HepG2 (cell line): ENCODE measurements around the gene SEC61B. TPM values are rescaled to one million over a fixed set of nuclear protein-coding genes. Genes with fewer than 3 reads are reported as not detected.

Experiments
- ATAC-seq: fragments of 200-7000 bp; cut with Tn5 transposase; 3 replicates; pipeline ENCODE4 v1.9.1; 2020; ENCODE audit warnings: mild to moderate bottlenecking, moderate library complexity
- BruUV-seq: library from RNA; stranded (reverse); fragments of 400-500 nt; replicated peaks from 2 replicates; lab custom pipeline; 2021; lab: Mats Ljungman, UMichigan
- CTCF ChIA-PET: fragments of 300-600 bp; formaldehyde crosslinking; extraction: SDS; loops from one replicate; lab custom pipeline; 2021; ENCODE audit warnings: low total read pairs, inconsistent platforms, low intra/inter-chr PET ratio; lab: Yijun Ruan, JAX
- POLR2A ChIA-PET: fragments of 350-600 bp; sonication (Branson Sonifier 250); formaldehyde crosslinking; loops from one replicate; lab custom pipeline; 2020; ENCODE audit warnings: antibody characterized with exemption, inconsistent platforms; lab: Yijun Ruan, JAX
- DNase-seq: peaks from one replicate; pipeline ENCODE4 v3.0.0-alpha.2; 2015; ENCODE audit warnings: low spot score
- FAIRE-seq: peaks from 3 replicates; lab custom pipeline; 2011; peaks lifted over from hg19 to GRCh38; lab: Jason Lieb, UNC
- H2AFZ ChIP-seq: one replicate; pipeline ENCODE4 v1.6.1; 2011; ENCODE audit warnings: low read length, inconsistent platforms
- H3K27ac ChIP-seq: fragments of 300-600 bp; 3 replicates; pipeline ENCODE4 v1.8.0; 2011; ENCODE audit warnings: mixed run types, mild to moderate bottlenecking, mixed read lengths, low read length, inconsistent platforms; ENCODE audit not compliant: insufficient read depth; ENCODE audit errors: extremely low read length
- H3K27me3 ChIP-seq, 2 experiments: fragments of 200-600 bp in 1 of 2; 2 replicates in 1 of 2; 3 replicates in 1 of 2; pipeline versions ENCODE4 v1.6.0 to v1.8.0; 2011; ENCODE audit warnings: low read length in 2 of 2, mild to moderate bottlenecking in 2 of 2, moderate library complexity in 2 of 2, inconsistent platforms in 1 of 2; ENCODE audit not compliant: insufficient read depth in 2 of 2, control insufficient read depth in 1 of 2
- H3K36me3 ChIP-seq, 2 experiments: fragments of 200-600 bp in 1 of 2; replicated peaks in 1 of 2; 2 replicates in 1 of 2; 3 replicates in 1 of 2; pipeline versions ENCODE4 v1.5.1 to v1.8.0; 2011; ENCODE audit warnings: low read length in 2 of 2, inconsistent platforms in 1 of 2; ENCODE audit not compliant: insufficient read depth in 2 of 2, control insufficient read depth in 1 of 2
- H3K4me1 ChIP-seq: 2 replicates; pipeline ENCODE4 v1.5.1; 2012; ENCODE audit warnings: low read length, inconsistent platforms; ENCODE audit not compliant: insufficient read depth
- H3K4me2 ChIP-seq: 2 replicates; pipeline ENCODE4 v1.6.0; 2011; ENCODE audit warnings: low read depth, low read length, inconsistent platforms
- H3K4me3 ChIP-seq, 3 experiments: fragments of 200-600 bp in 1 of 3; sonication (generic), shearing (Covaris generic) in 1 of 3; replicated peaks in 1 of 3; 2 replicates each; pipeline ENCODE4 v1.5.1; 2011 to 2016; ENCODE audit warnings: low read length in 3 of 3, inconsistent platforms in 2 of 3, low read depth in 2 of 3, mild to moderate bottlenecking in 2 of 3, control low read depth in 1 of 3, mixed read lengths in 1 of 3; ENCODE audit not compliant: insufficient read depth in 1 of 3
- H3K79me2 ChIP-seq: one replicate; pipeline ENCODE4 v1.6.1; 2011; ENCODE audit warnings: low read length, inconsistent platforms; ENCODE audit not compliant: insufficient read depth
- H3K9ac ChIP-seq: 2 replicates; pipeline ENCODE4 v1.6.0; 2011; ENCODE audit warnings: mild to moderate bottlenecking, low read depth, low read length, inconsistent platforms; ENCODE audit not compliant: insufficient read depth
- H3K9me3 ChIP-seq: 2 replicates; pipeline ENCODE4 v1.5.1; 2012; ENCODE audit warnings: mild to moderate bottlenecking, low read length
- H4K20me1 ChIP-seq: 2 replicates; pipeline ENCODE4 v1.6.0; 2011; ENCODE audit warnings: inconsistent platforms, mild to moderate bottlenecking, low read length, moderate library complexity; ENCODE audit not compliant: insufficient read depth
- ARHGAP35 ChIP-seq: sonication (generic); formaldehyde crosslinking; IDR thresholded peaks from 2 replicates; pipeline ENCODE4 v1.9.0; 2022; ENCODE audit warnings: mild to moderate bottlenecking, inconsistent platforms, moderate library complexity, missing genetic modification reagents, borderline replicate concordance
- ATF1 ChIP-seq: IDR thresholded peaks from 2 replicates; pipeline ENCODE4 v1.6.1; 2016; ENCODE audit warnings: mild to moderate bottlenecking, control low read depth
- DNMT3B ChIP-seq: conservative IDR thresholded peaks from 2 replicates; pipeline ENCODE4 v1.6.1; 2016; ENCODE audit warnings: missing biosample characterization, control low read depth
- FOSL1 ChIP-seq: sonication (generic); formaldehyde crosslinking; IDR thresholded peaks from 2 replicates; pipeline ENCODE4 v1.9.0; 2021; ENCODE audit warnings: missing genetic modification reagents, borderline replicate concordance
- GABPB1 ChIP-seq: IDR thresholded peaks from 2 replicates; pipeline ENCODE4 v1.6.1; 2016; ENCODE audit warnings: mild to moderate bottlenecking, missing genetic modification reagents, moderate library complexity, missing compliant biosample characterization
- HNRNPLL ChIP-seq: fragments of 200-400 bp; formaldehyde crosslinking; IDR thresholded peaks from 2 replicates; pipeline ENCODE4 v1.6.1; 2017; ENCODE audit warnings: mild to moderate bottlenecking, low read depth, low read length; ENCODE audit not compliant: poor library complexity, severe bottlenecking
- MATR3 ChIP-seq: sonication (generic); formaldehyde crosslinking; IDR thresholded peaks from 2 replicates; pipeline ENCODE4 v1.4.0; 2020; ENCODE audit warnings: missing genetic modification reagents
- NBN ChIP-seq: fragments of 450-650 bp; conservative IDR thresholded peaks from 2 replicates; pipeline ENCODE4 v1.6.1; 2017
- NCOR1 ChIP-seq: fragments of 200-600 bp; sonication (generic); IDR thresholded peaks from 2 replicates; pipeline ENCODE4 v1.7.0; 2017; ENCODE audit warnings: antibody characterized with exemption, low read length, borderline replicate concordance
- NFATC3 ChIP-seq: sonication (generic); formaldehyde crosslinking; IDR thresholded peaks from 2 replicates; pipeline ENCODE4 v1.5.1; 2020; ENCODE audit warnings: mild to moderate bottlenecking, missing genetic modification reagents
- SKI ChIP-seq: fragments of 450-650 bp; IDR thresholded peaks from one replicate; pipeline ENCODE4 v1.6.1; 2018; ENCODE audit warnings: mild to moderate bottlenecking; ENCODE audit not compliant: partially characterized antibody
- STAT5B ChIP-seq: sonication (generic); formaldehyde crosslinking; IDR thresholded peaks from 2 replicates; pipeline ENCODE4 v1.4.0; 2020; ENCODE audit warnings: missing genetic modification reagents
- ZBTB42 ChIP-seq: sonication (generic); formaldehyde crosslinking; IDR thresholded peaks from 2 replicates; pipeline ENCODE4 v1.5.0; 2020; ENCODE audit warnings: mild to moderate bottlenecking, missing genetic modification reagents
- ZFP90 ChIP-seq: sonication (generic); formaldehyde crosslinking; IDR thresholded peaks from 2 replicates; pipeline ENCODE4 v1.8.0; 2022; ENCODE audit warnings: missing genetic modification reagents, mild to moderate bottlenecking, inconsistent platforms, borderline replicate concordance
- ZIK1 ChIP-seq: sonication (generic); formaldehyde crosslinking; IDR thresholded peaks from 2 replicates; pipeline ENCODE4 v1.5.0; 2020; ENCODE audit warnings: mild to moderate bottlenecking, low read depth, missing genetic modification reagents, borderline replicate concordance
- ZNF263 ChIP-seq: sonication (generic); formaldehyde crosslinking; IDR thresholded peaks from 2 replicates; pipeline ENCODE4 v1.4.0; 2020; ENCODE audit warnings: missing genetic modification reagents
- ZNF543 ChIP-seq: sonication (generic); formaldehyde crosslinking; IDR thresholded peaks from 2 replicates; pipeline ENCODE4 v1.4.0; 2020; ENCODE audit warnings: mild to moderate bottlenecking, missing genetic modification reagents
- ZNF607 ChIP-seq: sonication (generic); formaldehyde crosslinking; IDR thresholded peaks from 2 replicates; pipeline ENCODE4 v1.5.1; 2020; ENCODE audit warnings: missing genetic modification reagents, mild to moderate bottlenecking, borderline replicate concordance
- ZNF776 ChIP-seq: sonication (generic); formaldehyde crosslinking; IDR thresholded peaks from 2 replicates; pipeline ENCODE4 v1.4.0; 2020; ENCODE audit warnings: mild to moderate bottlenecking, missing genetic modification reagents
- WGBS: methylation state at CpG from one replicate; pipeline ENCODE4 v1.1.6; 2017; ENCODE audit warnings: low lambda C conversion rate; 5-methylcytosine and 5-hydroxymethylcytosine counted together
- in situ Hi-C: cut with HindIII; loops from 2 replicates; pipeline ENCODE4 v1.10.0; 2017; ENCODE audit warnings: low pct_unique_long_range_greater_than_20kb; ENCODE audit not compliant: extremely low pct_ligation_motif_present
- intact Hi-C: fragments of 100-400 bp; cut with micrococcal nuclease; formaldehyde crosslinking; loops from one replicate; pipeline ENCODE4 v1.10.0; 2022; ENCODE audit not compliant: unreplicated experiment
- polyA plus RNA-seq, 8 experiments: library from polyadenylated mRNA; depleted of rRNA in 3 of 8; stranded (reverse) in 7 of 8; unstranded in 1 of 8; fragments of >200 nt; fragmentation: Illumina TruSeq in 4 of 8; extraction: Trizol in 4 of 8; gene quantifications; 2 replicates each; pipeline versions ENCODE4 v1.2.1 to v1.2.3, GENCODE V29; 2011 to 2016; ENCODE audit warnings: low read depth in 4 of 8, missing spikeins in 1 of 8, mixed read lengths in 1 of 8; ENCODE audit not compliant: insufficient read depth in 1 of 8
- total RNA-seq, 5 experiments: library from RNA; depleted of rRNA; stranded (reverse); fragments of >200 nt; fragmentation: Illumina TruSeq; extraction: Trizol; gene quantifications; 2 replicates each; pipeline ENCODE4 v1.2.3, GENCODE V29; 2016; ENCODE audit warnings: low read depth in 1 of 5
- TF ChIP-seq, protein P1 (sequence below): IDR thresholded peaks from 2 replicates; pipeline ENCODE4 v1.6.1; 2016; ENCODE audit warnings: mild to moderate bottlenecking

SEC61B gene
- total and polyA plus RNA-seq, 2 of the 13 experiments (the other 11 are each of a cell fraction or from before 2014, with no cell fraction given), result 191 to 368 TPM

- TF ChIP-seq, protein P1, sequence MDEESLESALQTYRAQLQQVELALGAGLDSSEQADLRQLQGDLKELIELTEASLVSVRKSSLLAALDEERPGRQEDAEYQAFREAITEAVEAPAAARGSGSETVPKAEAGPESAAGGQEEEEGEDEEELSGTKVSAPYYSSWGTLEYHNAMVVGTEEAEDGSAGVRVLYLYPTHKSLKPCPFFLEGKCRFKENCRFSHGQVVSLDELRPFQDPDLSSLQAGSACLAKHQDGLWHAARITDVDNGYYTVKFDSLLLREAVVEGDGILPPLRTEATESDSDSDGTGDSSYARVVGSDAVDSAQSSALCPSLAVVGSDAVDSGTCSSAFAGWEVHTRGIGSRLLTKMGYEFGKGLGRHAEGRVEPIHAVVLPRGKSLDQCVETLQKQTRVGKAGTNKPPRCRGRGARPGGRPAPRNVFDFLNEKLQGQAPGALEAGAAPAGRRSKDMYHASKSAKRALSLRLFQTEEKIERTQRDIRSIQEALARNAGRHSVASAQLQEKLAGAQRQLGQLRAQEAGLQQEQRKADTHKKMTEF, result no peak
- TF ChIP-seq SKI, result no peak
These were observed 38.0 kb upstream of the SEC61B start (continued) for GRCh38 chr9:99184110-99184474.

GRCh38 chr9:99184475-99185347 lies 37.4 kb upstream of the SEC61B start:
- CTCF ChIA-PET, result interaction anchor here (0.7 to 1.8 kb wide), 2 partner anchors 22 to 826 kb away, joined by 5 read pairs; no protein-coding TSS in a partner anchor
- in situ Hi-C loops, result loop anchor here (10.0 to 25.0 kb wide), 2 partner anchors 620 to 828 kb away; no protein-coding TSS in a partner anchor
- Histone ChIP-seq H3K4me3 (peak overlapping the region; percentile 21 to 74 (median 46); a peak in 5 of 6 replicates), H3K4me2 (peak overlapping the region; percentile 98), H3K9me3 (no peaks in the 10 kb centered on the region), H2AFZ (peak overlapping the region; percentile 52), H3K27ac (no peak overlapping the region), H4K20me1 (no peaks in the 10 kb centered on the region), H3K27me3 (peaks cover 0 to 23% of the 10 kb centered on the region in 2 experiments; a peak in 2 of 5 replicates), H3K4me1 (peaks cover 11% of the 10 kb centered on the region), H3K9ac (peak overlapping the region; percentile 44; the same call in 1 of the 2 replicates), H3K36me3 (no peaks in the 10 kb centered on the region), H3K79me2 (no peaks in the 10 kb centered on the region)
- intact Hi-C loops, result loop anchor here (1.0 to 10.0 kb wide), 4 partner anchors 21 to 826 kb away; no protein-coding TSS in a partner anchor
- POLR2A ChIA-PET, result interaction anchor here (1.6 to 1.9 kb wide), 2 partner anchors 11 to 37 kb away, joined by 4 to 6 read pairs; partner anchors contain the start of genes ALG2 and SEC61B
- 16% methylated on average over 13 of the region's 29 CpGs for WGBS
- peak; percentile 80 for DNase-seq
- peak; percentile 71 for FAIRE-seq
- ATAC-seq, result peak; percentile 93
- BruUV-seq, result no TSS peak
- no peak for TF ChIP-seq DNMT3B
- no peak for TF ChIP-seq NFATC3
- TF ChIP-seq ARHGAP35 (CRISPR knock-in tag), result no peak
- TF ChIP-seq STAT5B (CRISPR knock-in tag), result no peak
- TF ChIP-seq ZBTB42 (CRISPR knock-in tag), result no peak
- TF ChIP-seq ATF1, result no peak
- TF ChIP-seq GABPB1 (CRISPR knock-in tag), result 0 out of 2 replicates have a peak, but pooled peaks have one; percentile 8
- no peak for TF ChIP-seq FOSL1
- peak; percentile 25; the same call in 1 of the 2 replicates for TF ChIP-seq ZFP90 (CRISPR knock-in tag)
- TF ChIP-seq ZNF263, result no peak
- TF ChIP-seq ZNF607 (CRISPR knock-in tag), result no peak
- no peak for TF ChIP-seq MATR3
- no peak for TF ChIP-seq ZIK1 (CRISPR knock-in tag)
- no peak for TF ChIP-seq NCOR1
- TF ChIP-seq NBN, result no peak
- TF ChIP-seq ZNF543 (CRISPR knock-in tag), result 0 out of 2 replicates have a peak, but pooled peaks have one; percentile 21
- TF ChIP-seq ZNF776 (CRISPR knock-in tag), result no peak
- TF ChIP-seq HNRNPLL, result no peak
